Measurements from ENCODE around the gene SIPA1L3.

The SIPA1L3 gene

DNA sequence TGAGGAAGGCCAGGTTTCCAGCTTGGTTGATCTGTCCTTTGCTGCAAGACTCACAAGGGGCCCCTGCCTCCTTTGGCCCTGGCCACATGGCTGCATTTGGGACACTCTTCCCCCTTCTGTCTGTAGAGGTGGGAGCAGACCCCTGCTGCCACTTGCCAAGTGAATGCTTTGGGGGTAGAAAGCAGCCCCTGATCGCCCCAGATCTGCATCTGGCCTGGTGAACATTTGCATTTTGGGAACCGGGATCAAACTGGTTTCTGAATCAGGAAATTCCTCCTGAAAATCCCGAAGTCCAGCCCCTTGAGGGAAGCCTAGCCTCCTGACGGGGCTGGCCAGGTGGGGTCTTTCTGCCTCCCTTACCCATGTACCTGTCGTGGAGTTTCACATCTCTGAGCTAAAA lies 302.1 kb downstream of the SIPA1L3 start:
- no peak for TF ChIP-seq ZNF274 (IDR thresholded peaks at IDR 0.05; ENCODE audit: low read depth, low read length)
- H3K4me3 ChIP-seq (ENCODE audit: low read length) = no peak overlapping the region

DNA sequence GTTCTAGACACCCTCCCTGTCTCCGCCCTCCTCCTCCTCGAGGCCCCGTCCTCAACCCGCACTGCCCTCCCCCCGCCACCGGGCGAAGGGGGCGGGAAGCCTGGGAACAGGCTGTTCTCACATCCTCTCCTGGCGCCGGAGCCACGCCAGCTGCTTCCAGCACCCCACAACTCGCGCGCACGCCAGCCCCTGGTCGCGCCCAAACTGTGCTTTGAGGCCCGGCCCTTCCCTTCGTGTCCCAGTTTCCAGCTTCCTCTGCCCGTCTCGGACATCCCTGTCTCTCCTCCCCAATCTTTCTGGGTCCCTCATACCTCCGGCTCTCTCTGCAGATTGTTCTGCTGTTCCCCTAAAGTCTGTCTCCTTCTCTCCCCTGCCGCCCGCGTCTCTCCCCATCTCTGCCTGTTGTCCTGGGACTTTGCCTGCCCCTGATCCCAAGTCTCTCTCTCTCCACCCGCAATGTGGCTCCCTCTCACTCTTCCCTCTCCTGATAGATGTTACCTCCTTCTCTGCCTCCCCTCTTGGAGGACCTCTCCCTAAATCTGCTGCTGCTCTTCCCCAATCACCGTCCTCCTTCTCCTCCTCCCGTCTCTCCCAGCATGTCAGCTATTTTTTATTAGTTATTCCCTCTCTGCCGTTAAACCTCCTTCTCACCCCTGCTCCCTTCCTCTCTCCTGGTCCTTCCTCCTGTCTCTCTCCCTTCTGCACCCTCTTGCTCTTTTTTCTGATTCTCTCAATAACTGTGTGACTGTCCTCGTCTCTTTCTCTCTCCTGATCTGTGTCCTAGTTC lies 302.9 kb downstream of the SIPA1L3 start:
- no peak overlapping the region for H3K4me3 ChIP-seq (ENCODE audit: low read length)
- TF ChIP-seq ZNF274 (IDR thresholded peaks at IDR 0.05; ENCODE audit: low read depth, low read length) = no peak

- no peak overlapping the region for H3K4me3 ChIP-seq (ENCODE audit: low read length)
- TF ChIP-seq ZNF274 (IDR thresholded peaks at IDR 0.05; ENCODE audit: low read depth, low read length) = no peak
Observed at GRCh38 chr19:38210458-38210987, 303.5 kb downstream of the SIPA1L3 start.

GRCh38 chr19:38211151-38211591 lies 304.2 kb downstream of the SIPA1L3 start:
- no peak for TF ChIP-seq ZNF274 (IDR thresholded peaks at IDR 0.05; ENCODE audit: low read depth, low read length)
- no peak overlapping the region for H3K4me3 ChIP-seq (ENCODE audit: low read length)

- no peak overlapping the region for H3K4me3 ChIP-seq (ENCODE audit: low read length)
Observed at GRCh38 chr19:38211766-38212165, 304.8 kb downstream of the SIPA1L3 start.

DNA sequence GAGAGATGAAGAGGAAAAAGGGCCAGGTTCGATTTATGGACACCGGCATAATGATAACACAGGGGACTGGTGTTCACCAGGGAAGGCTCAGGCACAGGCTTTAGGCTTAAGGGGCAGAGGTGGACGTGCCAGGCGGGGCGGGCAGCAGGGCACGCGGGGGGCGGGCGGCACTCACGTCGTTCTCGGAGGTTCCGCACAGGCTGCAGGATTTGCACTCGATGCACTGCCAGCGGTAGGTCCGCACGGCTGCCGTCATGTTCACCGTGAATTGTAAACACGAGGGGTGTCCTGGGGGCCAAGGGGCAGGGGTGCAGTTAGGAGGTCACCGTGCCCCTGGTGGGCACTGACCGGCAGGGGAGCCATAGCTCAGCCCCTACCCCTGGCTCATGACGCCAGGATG lies 306.5 kb downstream of the SIPA1L3 start:
- no peak for TF ChIP-seq ZNF274 (IDR thresholded peaks at IDR 0.05; ENCODE audit: low read depth, low read length)
- H3K4me3 ChIP-seq (ENCODE audit: low read length) = no peak overlapping the region

More at GRCh38 chr19:38211766-38212165, 304.8 kb downstream of the SIPA1L3 start:
- TF ChIP-seq ZNF274 (IDR thresholded peaks at IDR 0.05; ENCODE audit: low read depth, low read length) = no peak

GRCh38 chr19:38213911-38214625 lies 307.1 kb downstream of the SIPA1L3 start:
- TF ChIP-seq ZNF274 (IDR thresholded peaks at IDR 0.05; ENCODE audit: low read depth, low read length) = no peak

GRCh38 chr19:38216785-38217641 lies 310.0 kb downstream of the SIPA1L3 start:
- TF ChIP-seq ZNF274 (IDR thresholded peaks at IDR 0.05; ENCODE audit: low read depth, low read length) = no peak
- H3K4me3 ChIP-seq (ENCODE audit: low read length) = no peak overlapping the region

More at GRCh38 chr19:38213911-38214625, 307.1 kb downstream of the SIPA1L3 start:
- no peak overlapping the region for H3K4me3 ChIP-seq (ENCODE audit: low read length)

DNA sequence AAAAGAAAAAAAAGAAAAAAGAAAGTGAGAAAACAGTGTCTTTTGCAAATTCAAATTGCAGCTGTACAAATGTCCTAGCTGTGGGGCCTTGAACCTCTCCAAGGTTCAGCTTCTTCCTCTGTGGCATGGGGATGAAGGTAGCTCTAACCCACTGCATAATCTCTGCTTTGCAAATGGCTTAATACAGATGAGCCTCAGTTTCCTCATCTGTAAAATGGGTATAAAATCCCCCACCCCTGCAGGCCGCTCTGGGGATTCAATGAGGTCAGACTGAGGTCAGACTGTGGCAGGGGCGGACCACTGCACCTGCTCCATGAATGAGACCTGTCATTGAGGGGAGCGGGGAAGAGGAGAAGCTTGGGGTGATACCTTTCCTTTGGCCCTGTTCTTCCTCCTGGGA lies 311.2 kb downstream of the SIPA1L3 start:
- no peak overlapping the region for H3K4me3 ChIP-seq (ENCODE audit: low read length)
- TF ChIP-seq ZNF274 (IDR thresholded peaks at IDR 0.05; ENCODE audit: low read depth, low read length) = no peak

DNA sequence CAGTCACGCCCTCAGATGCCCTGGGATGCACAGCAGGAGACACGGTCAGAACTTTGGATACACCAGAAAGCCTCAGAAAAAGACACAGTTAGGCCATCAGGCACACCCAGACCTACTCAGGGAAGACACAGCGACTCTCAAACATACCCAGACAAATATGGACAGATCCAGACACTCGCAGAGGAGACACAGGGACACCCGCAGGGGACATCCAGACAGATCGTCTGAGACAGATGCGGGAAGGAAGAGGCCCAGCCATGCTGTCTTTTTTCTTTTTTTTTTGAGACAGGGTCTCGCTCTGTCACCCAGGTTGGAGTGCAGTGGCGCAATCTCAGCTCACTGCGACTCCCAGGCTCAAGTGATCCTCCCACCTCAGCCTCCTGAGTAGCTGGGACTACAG lies 312.2 kb downstream of the SIPA1L3 start:
- H3K4me3 ChIP-seq (ENCODE audit: low read length) = no peak overlapping the region
- TF ChIP-seq ZNF274 (IDR thresholded peaks at IDR 0.05; ENCODE audit: low read depth, low read length) = no peak

DNA sequence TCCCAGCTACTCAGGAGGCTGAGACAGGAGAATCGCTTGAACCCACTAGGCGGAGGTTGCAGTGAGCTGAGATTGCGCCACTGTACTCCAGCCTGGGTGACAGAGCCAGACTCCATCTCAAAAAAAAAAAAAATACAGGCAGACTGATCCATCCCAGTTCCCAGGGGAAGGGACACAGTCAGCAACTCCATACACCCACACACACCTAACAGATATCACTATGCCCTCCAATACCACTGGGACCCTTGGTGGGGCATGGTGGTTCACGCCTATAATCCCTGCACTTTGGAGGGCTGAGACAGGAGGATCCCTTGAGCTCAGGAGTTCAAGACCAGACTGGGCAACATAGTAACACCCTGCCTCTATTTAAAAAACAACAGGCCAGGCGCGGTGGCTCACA lies 314.4 kb downstream of the SIPA1L3 start:
- no peak overlapping the region for H3K4me3 ChIP-seq (ENCODE audit: low read length)
- TF ChIP-seq ZNF274 (IDR thresholded peaks at IDR 0.05; ENCODE audit: low read depth, low read length) = no peak

DNA sequence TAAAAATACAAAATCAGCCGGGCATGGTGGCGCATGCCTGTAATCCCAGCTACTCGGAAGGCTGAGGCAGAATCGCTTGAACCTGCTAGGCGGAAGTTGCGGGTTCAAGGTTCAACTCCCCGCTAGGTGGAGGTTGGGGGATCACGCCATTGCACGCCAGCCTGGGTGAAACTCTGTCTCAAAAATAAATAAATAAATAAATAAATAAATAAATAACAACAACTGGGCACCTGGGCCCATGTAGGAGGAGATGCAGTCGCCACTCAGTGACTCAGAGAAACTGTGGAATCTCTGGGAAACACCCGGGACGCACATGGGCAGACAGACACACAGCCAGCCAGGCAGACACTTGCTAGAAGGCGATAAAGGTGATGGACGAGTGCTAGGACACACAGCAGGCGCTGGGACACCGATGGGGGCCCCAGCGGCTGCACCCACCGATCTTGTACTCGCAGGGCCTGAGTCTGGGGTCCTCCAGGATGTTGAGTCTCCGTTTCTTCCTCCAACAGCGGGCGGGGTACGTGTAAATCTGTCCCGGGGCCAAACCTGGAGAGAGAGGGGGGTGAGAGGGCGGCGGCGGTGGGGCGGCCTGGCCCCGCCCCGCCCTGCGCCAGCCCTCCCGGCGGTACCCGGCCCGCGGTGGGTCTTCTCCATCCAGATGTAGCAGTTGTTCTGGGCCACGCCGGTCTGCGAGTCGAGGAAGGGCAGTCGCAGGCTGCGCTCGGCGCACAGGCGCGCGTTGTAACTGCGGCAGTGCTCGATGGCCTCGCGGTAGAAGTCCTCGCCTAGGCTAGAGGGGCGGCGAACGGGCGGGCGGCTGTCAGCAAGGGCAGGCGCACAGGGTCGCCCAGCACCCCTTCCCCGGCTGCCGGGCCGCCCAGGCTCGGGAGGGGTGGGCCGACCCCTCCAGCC lies 315.2 kb downstream of the SIPA1L3 start:
- no peak overlapping the region for H3K4me3 ChIP-seq (ENCODE audit: low read length)
- no peak for TF ChIP-seq ZNF274 (IDR thresholded peaks at IDR 0.05; ENCODE audit: low read depth, low read length)

- peak overlapping the region; percentile 61; the same call in 1 of the 2 replicates for H3K4me3 ChIP-seq (ENCODE audit: low read length)
- no peak for TF ChIP-seq ZNF274 (IDR thresholded peaks at IDR 0.05; ENCODE audit: low read depth, low read length)
Observed at GRCh38 chr19:38223119-38223523, 316.1 kb downstream of the SIPA1L3 start.
